Suprapubic skin (tissue), 3 donors: Measurements from ENCODE around the gene RAMACL.

Source experiments
- CTCF ChIP-seq, 2 donors: fragments of 200-600 bp in 1 of 2; fragments of 450-650 bp in 1 of 2; sonication (generic) in 1 of 2; IDR thresholded peaks; one replicate each; pipeline ENCODE4 v1.5.1; 2016 to 2019; ENCODE audit warnings: antibody characterized with exemption in 2 of 2, mild to moderate bottlenecking in 1 of 2, moderate library complexity in 1 of 2
- POLR2A ChIP-seq, 2 donors: fragments of 450-650 bp; IDR thresholded peaks; one replicate each; pipeline ENCODE4 v1.6.1; 2017; ENCODE audit warnings: antibody characterized with exemption in 2 of 2, mild to moderate bottlenecking in 2 of 2, moderate library complexity in 2 of 2

- TF ChIP-seq POLR2A (IDR thresholded peaks at IDR 0.05) (no peak), CTCF (IDR thresholded peaks at IDR 0.05) (no peak)
These were observed 12.7 kb upstream of the RAMACL start for GRCh38 chr6:166599205-166599604.
